DMS 273 (cell line): ENCODE data around the gene NLRP1.

Source experiments
- DNase-seq: peaks from one replicate; lab custom pipeline; 2025; ENCODE audit not compliant: unreplicated experiment; lab: John Stamatoyannopoulos, UW

The NLRP1 gene

DNA sequence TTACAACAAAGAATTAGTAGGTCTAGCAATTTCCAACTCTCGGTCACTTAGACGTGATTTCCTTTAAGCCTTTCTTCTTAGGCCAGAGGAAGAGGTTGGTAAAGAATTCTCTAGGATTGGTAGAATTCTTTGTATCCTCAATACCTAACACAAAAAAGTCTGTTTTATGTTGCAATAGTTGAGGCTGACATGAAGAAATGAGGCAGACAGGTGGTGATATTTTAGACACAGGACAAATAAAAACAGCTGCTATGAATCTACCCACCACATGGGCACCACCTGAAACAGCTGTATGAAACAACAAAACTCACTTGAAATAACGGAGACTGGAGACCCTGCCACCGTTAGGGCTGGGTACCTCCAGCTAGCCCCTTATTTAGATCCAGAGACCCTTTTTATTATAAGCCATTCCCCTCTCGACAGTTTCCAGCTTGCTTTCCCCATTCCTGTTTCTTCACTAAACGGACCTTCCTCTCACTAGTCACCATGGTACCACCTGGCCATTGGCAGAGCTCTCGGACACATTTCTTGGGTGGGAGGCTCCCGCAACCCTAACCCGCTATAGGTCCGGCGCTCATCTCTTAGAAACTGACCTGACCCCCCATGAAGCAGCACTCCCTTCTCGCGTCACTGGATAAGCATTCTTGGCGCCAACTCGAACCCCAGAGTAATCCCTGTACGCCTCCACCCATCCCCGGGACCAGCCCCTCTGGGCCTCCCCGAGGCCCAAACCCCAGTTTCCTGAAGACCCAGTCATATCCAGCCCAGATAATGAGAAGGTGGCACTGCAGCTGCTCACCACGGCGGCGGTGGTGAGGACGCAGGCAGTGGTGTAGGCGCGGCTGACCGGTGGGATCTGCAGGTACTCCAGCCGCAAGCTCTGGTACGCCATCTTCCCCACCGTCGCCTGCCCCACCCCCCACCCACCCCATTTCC, 98.8 kb downstream of the NLRP1 start, which contains the start of gene DERL2:
Gene DERL2 (minus strand): TSS at position 909 of the 936 bp plus-strand sequence. CDS start 17 bp downstream, at position 892.
- DNase-seq = peak; percentile 62

DNA sequence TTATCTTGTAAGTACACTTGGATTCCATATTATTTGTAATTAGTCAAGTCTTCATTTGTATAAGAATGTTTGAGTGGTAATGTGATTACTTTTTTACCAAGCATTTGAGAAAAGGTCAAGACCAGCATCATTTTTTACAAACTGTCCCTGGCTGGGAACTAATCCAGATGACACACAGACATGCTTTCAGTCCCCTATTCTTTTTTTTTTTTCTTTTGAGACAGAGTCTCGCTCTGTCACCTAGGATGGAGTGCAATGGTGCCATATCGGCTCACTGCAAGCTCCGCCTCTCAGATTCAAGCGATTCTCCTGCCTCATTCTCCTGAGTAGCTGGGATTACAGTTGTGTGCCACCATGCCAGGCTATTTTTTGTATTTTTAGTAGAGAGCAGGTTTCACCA, 102.9 kb downstream of the NLRP1 start:
- DNase-seq = no peak

DNA sequence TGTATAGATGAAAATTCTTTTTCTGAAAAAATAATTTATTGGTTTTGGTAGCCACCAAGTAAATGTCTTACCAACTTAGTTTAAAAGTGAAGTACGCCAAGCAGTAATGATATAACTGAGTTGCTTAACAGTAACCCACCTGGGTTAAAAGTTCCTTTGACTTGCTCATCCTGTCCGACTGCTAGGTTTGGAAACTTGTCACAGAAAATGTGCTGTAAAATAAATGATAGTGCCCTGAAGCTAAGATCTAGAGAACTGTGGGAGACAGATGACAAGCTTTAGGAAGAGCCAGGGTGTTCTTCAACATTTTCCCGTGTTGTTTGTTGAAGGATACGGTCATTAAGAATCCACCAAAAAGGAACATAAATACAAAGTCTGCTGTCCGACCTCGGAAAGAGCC, 103.3 kb downstream of the NLRP1 start:
- no peak for DNase-seq

DNA sequence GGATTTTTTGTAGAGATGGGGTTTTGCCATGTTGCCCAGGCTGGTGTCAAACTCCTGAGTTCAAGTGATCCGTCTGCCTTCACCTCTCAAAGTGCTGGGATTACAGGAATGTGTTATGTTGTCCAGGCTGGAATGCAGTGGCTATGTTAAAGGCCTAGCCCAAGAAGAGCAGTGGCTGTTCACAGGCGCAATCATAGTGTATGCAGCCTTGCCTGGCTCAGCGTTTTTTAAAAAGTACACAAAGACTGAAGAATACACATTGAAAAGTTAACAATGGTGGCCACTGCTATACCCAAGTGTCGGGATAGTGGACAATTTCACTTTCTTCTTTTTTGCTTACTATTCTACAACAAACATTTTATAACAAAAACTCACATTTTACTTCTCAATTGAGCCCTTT, 105.3 kb downstream of the NLRP1 start:
- DNase-seq = no peak

DNA sequence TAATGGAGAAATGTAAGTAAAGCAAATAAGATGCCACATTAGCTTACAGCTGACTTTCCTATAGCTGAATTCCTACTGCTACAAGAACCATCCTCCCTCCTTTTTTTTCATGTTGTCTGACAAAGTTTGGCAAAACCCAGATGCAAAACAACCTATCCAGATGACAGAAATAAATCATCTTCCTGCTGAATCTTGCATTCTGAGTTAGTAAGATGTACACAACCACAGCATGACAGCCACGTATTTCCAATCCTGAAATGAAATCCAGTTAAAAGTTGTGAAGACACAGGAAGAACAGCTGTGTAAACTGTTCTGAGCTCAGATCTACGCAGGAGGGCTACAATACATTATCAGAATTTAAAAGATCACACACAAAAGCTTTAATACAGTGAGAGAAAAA, 110.4 kb downstream of the NLRP1 start:
- no peak for DNase-seq

DNA sequence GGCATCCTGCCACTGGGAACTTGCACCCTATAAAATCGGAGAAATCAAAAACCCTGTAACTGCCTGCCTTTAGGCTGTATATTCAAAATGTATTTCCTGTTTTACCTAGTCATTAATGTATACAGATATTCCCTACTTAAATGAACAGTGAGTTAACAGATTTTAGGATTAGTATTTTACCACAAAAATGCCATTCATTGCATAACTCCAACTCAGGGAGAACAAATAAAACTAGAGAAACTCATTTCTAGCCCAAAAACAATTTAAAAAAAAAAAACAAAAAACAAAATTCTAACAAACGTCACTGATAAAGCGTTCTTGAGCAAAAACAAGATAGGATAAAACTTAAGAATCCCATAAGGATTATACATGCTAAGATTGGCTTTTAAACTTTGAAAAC, 111.8 kb downstream of the NLRP1 start:
- DNase-seq = no peak

DNA sequence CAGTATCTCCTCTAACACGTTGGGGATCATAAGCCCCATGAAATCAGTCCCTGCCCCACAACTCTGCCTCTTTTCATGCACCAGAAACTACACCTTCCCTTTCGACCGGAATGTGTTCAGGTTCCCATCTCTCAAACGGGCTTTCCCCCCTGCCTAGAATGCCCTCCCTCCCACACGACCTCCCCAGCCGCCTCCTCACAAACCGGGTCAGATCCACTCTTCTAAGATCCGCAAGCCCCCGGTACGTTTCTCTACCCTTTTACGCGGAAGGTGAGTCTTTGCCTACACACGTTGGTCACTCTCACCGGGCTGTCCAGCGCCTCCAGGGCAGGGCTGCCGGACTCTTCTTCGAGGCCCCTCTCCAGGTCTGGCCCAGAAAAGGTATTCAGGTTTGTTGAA, 116.2 kb downstream of the NLRP1 start:
- DNase-seq = peak; percentile 35

DNA sequence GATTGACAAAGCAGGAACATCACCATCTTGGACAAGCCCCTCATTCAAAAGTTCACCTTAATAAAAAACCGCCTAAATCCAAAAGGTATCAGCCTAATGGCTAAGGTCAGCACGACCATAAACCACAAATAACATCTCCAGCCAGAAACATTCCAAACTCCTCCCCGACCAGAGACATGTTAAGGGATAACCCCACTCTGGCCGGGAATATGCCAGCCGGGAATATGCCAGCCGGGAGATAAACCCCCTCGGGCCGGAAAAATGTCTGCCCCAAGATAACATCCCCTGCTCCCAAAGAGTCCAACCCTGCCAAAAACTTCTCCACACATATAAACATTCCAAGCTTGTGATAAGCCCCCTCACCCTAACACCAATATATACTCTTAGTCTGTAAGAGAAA, 116.9 kb downstream of the NLRP1 start:
- DNase-seq = peak; percentile 10

DNA sequence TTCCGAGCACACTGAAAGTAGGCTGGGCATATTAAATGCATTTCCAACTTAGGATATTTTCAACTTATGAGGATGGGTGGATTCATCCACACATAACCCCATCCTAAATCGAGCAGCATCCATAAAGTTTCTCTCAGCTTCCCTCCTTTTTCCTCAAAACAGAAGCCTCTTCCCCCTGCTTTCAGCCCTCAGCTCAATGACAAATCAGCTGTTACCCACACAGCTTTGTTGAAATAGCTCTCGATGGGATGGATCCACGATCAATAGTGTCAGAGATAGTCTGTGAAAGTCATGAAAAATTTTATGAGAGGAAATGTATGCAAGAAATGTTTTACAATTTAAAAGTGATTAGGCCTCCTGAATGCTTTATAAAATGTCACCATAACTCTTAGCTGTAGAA, 118.0 kb downstream of the NLRP1 start:
- no peak for DNase-seq

DNA sequence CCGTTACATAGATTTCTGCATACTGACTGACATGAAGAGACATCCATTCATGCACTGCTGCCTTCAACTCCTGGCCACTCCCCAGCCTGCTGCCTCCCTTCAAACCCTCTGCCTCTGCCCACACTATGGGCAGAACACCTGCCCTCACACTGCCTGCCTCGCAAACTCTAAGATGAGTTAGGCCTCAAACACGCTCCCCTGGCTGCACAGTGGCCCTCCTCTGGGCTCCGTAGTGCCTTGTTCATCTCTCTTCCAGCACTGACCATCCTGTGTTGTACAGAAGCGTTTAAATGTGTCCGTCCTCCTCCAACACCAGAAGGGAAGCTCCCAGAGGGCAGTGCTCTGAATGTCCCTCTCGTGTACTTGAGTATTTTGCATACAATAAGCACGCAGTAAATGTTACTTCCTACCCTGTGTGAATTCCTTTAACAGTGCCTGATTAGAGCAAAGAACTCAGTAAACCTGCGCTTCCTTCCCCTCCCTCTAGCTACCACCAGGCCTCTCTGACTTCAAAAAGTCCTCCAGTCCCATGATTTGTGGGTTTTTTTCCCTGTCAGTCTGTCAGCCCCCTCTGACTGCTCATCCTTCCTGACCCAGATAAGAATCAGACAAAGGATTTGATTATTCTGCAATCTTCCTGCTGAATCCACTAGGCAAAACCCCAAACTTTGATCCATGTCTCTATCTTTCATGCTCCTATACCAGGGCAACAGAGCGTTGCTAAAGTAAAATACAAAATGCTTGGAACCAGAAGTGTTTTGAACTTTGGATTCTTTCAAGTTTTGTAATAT, 119.4 kb downstream of the NLRP1 start:
- DNase-seq = no peak
